HEK293 (cell line): ENCODE measurements around the gene FBLN2.

ENCODE experiments used
- CTCF ChIA-PET: fragments of 350-600 bp; formaldehyde crosslinking; extraction: SDS; loops from one replicate; lab custom pipeline; 2021; ENCODE audit warnings: antibody characterized with exemption; lab: Yijun Ruan, JAX
- POLR2A ChIA-PET: fragments of 300-600 bp; formaldehyde crosslinking; extraction: SDS; loops from one replicate; lab custom pipeline; 2020; ENCODE audit warnings: antibody characterized with exemption, inconsistent platforms; lab: Yijun Ruan, JAX
- H3K27ac ChIP-seq: fragments of 200-500 bp; sonication (Bioruptor generic); 2 replicates; pipeline ENCODE4 v1.5.1; 2014; ENCODE audit warnings: low read depth, low read length, control low read depth, inconsistent platforms; ENCODE audit errors: extremely low read depth
- H3K36me3 ChIP-seq, 2 experiments: fragments of 200-500 bp in 1 of 2; sonication (Bioruptor generic) in 1 of 2; 1 replicate in 1 of 2; 2 replicates in 1 of 2; pipeline ENCODE4 v1.5.1; 2014 to 2017; ENCODE audit warnings: inconsistent platforms in 2 of 2, low read length in 2 of 2; ENCODE audit not compliant: control insufficient read depth in 2 of 2, insufficient read depth in 1 of 2
- H3K4me1 ChIP-seq: fragments of 200-500 bp; sonication (Bioruptor generic); 2 replicates; pipeline ENCODE4 v1.5.1; 2014; ENCODE audit warnings: mild to moderate bottlenecking, low read length, inconsistent platforms; ENCODE audit not compliant: control insufficient read depth, insufficient read depth
- H3K4me3 ChIP-seq: 2 replicates; pipeline ENCODE4 v1.5.1; 2011; ENCODE audit warnings: low read depth, mild to moderate bottlenecking, control low read depth, low read length, moderate library complexity
- H3K9me3 ChIP-seq: fragments of 200-500 bp; sonication (Bioruptor generic); 2 replicates; pipeline ENCODE4 v1.5.1; 2014; ENCODE audit warnings: low read depth, low read length, inconsistent platforms; ENCODE audit not compliant: control insufficient read depth, insufficient read depth
- HOXC10 ChIP-seq: sonication (generic); formaldehyde crosslinking; IDR thresholded peaks from 2 replicates; pipeline ENCODE4 v1.8.1; 2023; ENCODE audit warnings: mild to moderate bottlenecking, missing genetic modification reagents
- KLF1 ChIP-seq: fragments of 450-650 bp; formaldehyde crosslinking; IDR thresholded peaks from 2 replicates; pipeline ENCODE4 v1.5.1; 2016; ENCODE audit warnings: missing biosample characterization, missing genetic modification characterization
- MZF1 ChIP-seq: fragments of 450-650 bp; formaldehyde crosslinking; IDR thresholded peaks from 2 replicates; pipeline ENCODE4 v1.5.1; 2017; ENCODE audit warnings: missing biosample characterization, missing genetic modification characterization, borderline replicate concordance
- SCRT1 ChIP-seq: fragments of 450-650 bp; formaldehyde crosslinking; IDR thresholded peaks from 2 replicates; pipeline ENCODE4 v1.5.1; 2016; ENCODE audit warnings: missing biosample characterization, missing genetic modification characterization, borderline replicate concordance
- SCRT2 ChIP-seq: fragments of 450-650 bp; formaldehyde crosslinking; IDR thresholded peaks from 2 replicates; pipeline ENCODE4 v1.5.1; 2016; ENCODE audit warnings: missing biosample characterization, missing genetic modification characterization
- ZBTB17 ChIP-seq: fragments of 450-650 bp; formaldehyde crosslinking; IDR thresholded peaks from 2 replicates; pipeline ENCODE4 v1.5.1; 2016; ENCODE audit warnings: missing biosample characterization, missing genetic modification characterization
- ZBTB6 ChIP-seq: fragments of 450-650 bp; formaldehyde crosslinking; IDR thresholded peaks from 2 replicates; pipeline ENCODE4 v1.5.1; 2017; ENCODE audit warnings: missing biosample characterization, missing genetic modification characterization
- ZNF121 ChIP-seq: fragments of 450-650 bp; formaldehyde crosslinking; IDR thresholded peaks from 2 replicates; pipeline ENCODE4 v1.5.1; 2016; ENCODE audit warnings: missing biosample characterization, missing genetic modification characterization
- ZNF146 ChIP-seq: fragments of 450-650 bp; formaldehyde crosslinking; IDR thresholded peaks from 2 replicates; pipeline ENCODE4 v1.5.1; 2016; ENCODE audit warnings: missing biosample characterization, missing genetic modification characterization
- ZNF239 ChIP-seq: fragments of 450-650 bp; formaldehyde crosslinking; IDR thresholded peaks from 2 replicates; pipeline ENCODE4 v1.5.1; 2016; ENCODE audit warnings: missing biosample characterization, missing genetic modification characterization
- ZNF354C ChIP-seq: fragments of 450-650 bp; formaldehyde crosslinking; IDR thresholded peaks from 2 replicates; pipeline ENCODE4 v1.5.1; 2016; ENCODE audit warnings: missing biosample characterization, missing genetic modification characterization, low read depth, borderline replicate concordance
- ZNF449 ChIP-seq: fragments of 450-650 bp; formaldehyde crosslinking; IDR thresholded peaks from 2 replicates; pipeline ENCODE4 v1.5.1; 2017; ENCODE audit warnings: missing biosample characterization, mild to moderate bottlenecking, missing genetic modification characterization, moderate library complexity
- ZNF530 ChIP-seq: fragments of 450-650 bp; formaldehyde crosslinking; IDR thresholded peaks from 2 replicates; pipeline ENCODE4 v1.5.1; 2016; ENCODE audit warnings: low read depth, missing biosample characterization, missing genetic modification characterization
- ZNF558 ChIP-seq: fragments of 450-650 bp; formaldehyde crosslinking; IDR thresholded peaks from 2 replicates; pipeline ENCODE4 v1.5.1; 2016; ENCODE audit warnings: missing biosample characterization, missing genetic modification characterization
- ZNF654 ChIP-seq: fragments of 450-650 bp; formaldehyde crosslinking; IDR thresholded peaks from 2 replicates; pipeline ENCODE4 v1.5.1; 2016; ENCODE audit warnings: low read depth, missing biosample characterization, missing genetic modification characterization
- TF ChIP-seq, protein P1 (sequence below): fragments of 450-650 bp; formaldehyde crosslinking; IDR thresholded peaks from 2 replicates; pipeline ENCODE4 v1.5.1; 2017; ENCODE audit warnings: missing biosample characterization, missing genetic modification characterization
- TF ChIP-seq, protein P2 (sequence below): fragments of 450-650 bp; formaldehyde crosslinking; IDR thresholded peaks from 2 replicates; pipeline ENCODE4 v1.5.1; 2016; ENCODE audit warnings: missing biosample characterization, missing genetic modification characterization
- TF ChIP-seq, protein P3 (sequence below): fragments of 450-650 bp; formaldehyde crosslinking; IDR thresholded peaks from 2 replicates; pipeline ENCODE4 v1.5.1; 2016; ENCODE audit warnings: missing biosample characterization, missing genetic modification characterization

The FBLN2 gene

GRCh38 chr3:13537244-13537908, 11.5 kb upstream of the FBLN2 start:
- Histone ChIP-seq H3K4me1 (no peaks in the 10 kb centered on the region), H3K36me3 (no peaks in the 10 kb centered on the region), H3K4me3 (no peak overlapping the region), H3K27ac (no peak overlapping the region), H3K9me3 (no peaks in the 10 kb centered on the region)
- TF ChIP-seq SCRT1 (tag by site-specific recombination) (peak; percentile 42; the same call in 1 of the 2 replicates), ZNF354C (tag by site-specific recombination) (no peak), ZNF654 (tag by site-specific recombination) (no peak), SCRT2 (tag by site-specific recombination) (peak; percentile 86), HOXC10 (no peak), ZNF146 (tag by site-specific recombination) (peak; percentile 98)
- TF ChIP-seq, protein P1, sequence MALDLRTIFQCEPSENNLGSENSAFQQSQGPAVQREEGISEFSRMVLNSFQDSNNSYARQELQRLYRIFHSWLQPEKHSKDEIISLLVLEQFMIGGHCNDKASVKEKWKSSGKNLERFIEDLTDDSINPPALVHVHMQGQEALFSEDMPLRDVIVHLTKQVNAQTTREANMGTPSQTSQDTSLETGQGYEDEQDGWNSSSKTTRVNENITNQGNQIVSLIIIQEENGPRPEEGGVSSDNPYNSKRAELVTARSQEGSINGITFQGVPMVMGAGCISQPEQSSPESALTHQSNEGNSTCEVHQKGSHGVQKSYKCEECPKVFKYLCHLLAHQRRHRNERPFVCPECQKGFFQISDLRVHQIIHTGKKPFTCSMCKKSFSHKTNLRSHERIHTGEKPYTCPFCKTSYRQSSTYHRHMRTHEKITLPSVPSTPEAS (tag by site-specific recombination), result no peak
- TF ChIP-seq, protein P2, sequence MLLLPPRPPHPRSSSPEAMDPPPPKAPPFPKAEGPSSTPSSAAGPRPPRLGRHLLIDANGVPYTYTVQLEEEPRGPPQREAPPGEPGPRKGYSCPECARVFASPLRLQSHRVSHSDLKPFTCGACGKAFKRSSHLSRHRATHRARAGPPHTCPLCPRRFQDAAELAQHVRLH (tag by site-specific recombination), result peak; percentile 58; the same call in 1 of the 2 replicates
- CTCF ChIA-PET, result interaction anchor here (0.6 kb wide), 1 partner anchor 75 kb away, joined by 3 read pairs; no protein-coding TSS in a partner anchor
- POLR2A ChIA-PET, result no interaction called here

DNA sequence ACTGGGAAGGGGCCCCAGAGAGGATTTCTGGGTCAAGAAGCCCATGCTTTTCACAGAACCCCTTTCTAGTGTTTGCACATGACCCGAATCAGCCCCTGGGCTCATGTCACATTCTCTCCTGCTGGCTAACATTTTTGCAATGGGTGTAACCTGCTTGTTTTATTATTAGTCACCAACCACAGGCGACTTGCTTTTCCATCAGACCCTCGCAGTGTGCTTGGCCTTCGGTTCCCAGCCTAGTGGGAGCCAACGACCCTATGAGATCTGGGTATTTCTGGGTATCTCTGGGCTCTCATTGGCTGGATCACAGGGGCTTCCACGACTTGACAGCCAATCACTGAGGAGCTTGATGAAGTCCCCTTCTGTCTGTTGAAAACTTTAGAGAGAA, 11.0 kb upstream of the FBLN2 start:
- CTCF ChIA-PET, result interaction anchor here (1.5 kb wide), 1 partner anchor 10 kb away, joined by 6 read pairs; no protein-coding TSS in a partner anchor
- POLR2A ChIA-PET, result no interaction called here
- H3K4me1 ChIP-seq, result no peaks in the 10 kb centered on the region
- H3K4me3 ChIP-seq, result no peak overlapping the region
- no peaks in the 10 kb centered on the region for H3K9me3 ChIP-seq
- TF ChIP-seq ZNF239 (tag by site-specific recombination), result no peak
- peak; percentile 46; the same call in 1 of the 2 replicates for TF ChIP-seq KLF1
- TF ChIP-seq ZNF558, result no peak
- no peak for TF ChIP-seq ZNF121
- TF ChIP-seq, all 188 proteins: peak for 1
- Histone ChIP-seq H3K27ac (no peak overlapping the region), H3K36me3 (no peaks in the 10 kb centered on the region)

- Histone ChIP-seq H3K4me1 (no peaks in the 10 kb centered on the region), H3K4me3 (no peak overlapping the region), H3K36me3 (no peaks in the 10 kb centered on the region), H3K9me3 (no peaks in the 10 kb centered on the region), H3K27ac (no peak overlapping the region)
- ChIA-PET CTCF (interaction anchor here (0.7 to 1.5 kb wide), 4 partner anchors 10 to 109 kb away, joined by 3 to 6 read pairs (median 4); no protein-coding TSS in a partner anchor), POLR2A (no interaction called here)
- peak; percentile 10; the same call in 1 of the 2 replicates for TF ChIP-seq ZBTB6 (tag by site-specific recombination)
- TF ChIP-seq ZBTB17 (tag by site-specific recombination), result no peak
These were observed 10.2 kb upstream of the FBLN2 start for GRCh38 chr3:13538520-13539291.

GRCh38 chr3:13539292-13539638, 9.7 kb upstream of the FBLN2 start:
- Histone ChIP-seq H3K4me1 (no peaks in the 10 kb centered on the region), H3K27ac (no peak overlapping the region), H3K4me3 (no peak overlapping the region), H3K9me3 (no peaks in the 10 kb centered on the region), H3K36me3 (no peaks in the 10 kb centered on the region)
- POLR2A ChIA-PET, result no interaction called here
- TF ChIP-seq ZNF530 (no peak), MZF1 (tag by site-specific recombination) (no peak), ZNF449 (no peak)
- TF ChIP-seq, protein P3, sequence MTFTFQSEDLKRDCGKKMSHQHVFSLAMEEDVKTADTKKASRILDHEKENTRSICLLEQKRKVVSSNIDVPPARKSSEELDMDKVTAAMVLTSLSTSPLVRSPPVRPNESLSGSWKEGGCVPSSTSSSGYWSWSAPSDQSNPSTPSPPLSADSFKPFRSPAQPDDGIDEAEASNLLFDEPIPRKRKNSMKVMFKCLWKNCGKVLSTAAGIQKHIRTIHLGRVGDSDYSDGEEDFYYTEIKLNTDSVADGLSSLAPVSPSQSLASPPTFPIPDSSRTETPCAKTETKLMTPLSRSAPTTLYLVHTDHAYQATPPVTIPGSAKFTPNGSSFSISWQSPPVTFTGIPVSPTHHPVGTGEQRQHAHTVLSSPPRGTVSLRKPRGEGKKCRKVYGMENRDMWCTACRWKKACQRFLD, result no peak
- CTCF ChIA-PET, result interaction anchor here (0.7 to 1.5 kb wide), 4 partner anchors 11 to 109 kb away, joined by 3 to 6 read pairs (median 4); no protein-coding TSS in a partner anchor
